ENCODE data around the gene GPR3.

Gene GPR3

DNA sequence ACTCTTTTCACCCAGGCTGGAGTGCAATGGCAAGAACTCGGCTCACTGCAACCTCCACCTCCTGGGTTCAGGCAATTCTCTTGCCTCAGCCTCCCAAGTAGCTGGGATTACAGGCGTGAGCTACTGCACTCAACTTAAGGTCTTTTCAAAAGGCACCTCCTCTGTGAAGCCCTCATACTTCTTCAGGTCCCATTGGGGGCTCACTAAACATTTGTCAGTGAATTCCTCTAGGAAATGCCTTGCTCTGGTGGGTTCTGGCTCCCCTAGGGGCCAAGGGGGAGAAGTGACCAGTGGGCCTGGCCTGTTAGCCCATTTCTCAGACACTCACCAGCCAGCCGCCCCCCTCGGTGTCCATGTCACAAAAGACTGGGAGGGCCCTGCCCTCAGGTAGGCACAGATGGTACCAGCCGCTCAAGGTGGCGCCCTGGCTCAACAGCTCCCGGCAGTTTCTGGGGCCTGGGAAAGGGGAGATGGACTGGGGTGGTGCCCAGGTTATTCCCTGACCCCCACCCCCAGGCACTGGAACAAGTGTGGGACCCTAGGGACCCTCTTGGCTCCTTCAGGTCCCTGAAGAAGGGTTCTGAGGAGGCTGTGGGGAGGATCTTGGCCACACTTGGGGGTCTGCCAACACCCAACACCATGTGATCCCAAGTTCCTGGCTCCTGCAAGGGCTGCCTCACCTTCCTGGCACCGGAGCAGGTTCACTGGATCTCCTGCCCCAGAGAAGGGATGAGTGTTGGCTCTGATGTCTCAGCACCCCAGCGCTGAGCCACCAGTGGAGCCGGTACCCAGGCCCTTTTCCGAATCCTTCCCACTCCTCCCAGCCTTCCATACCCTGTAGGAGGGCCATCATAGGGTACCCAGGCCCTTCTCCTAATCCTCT lies 19.4 kb upstream of the GPR3 start:
- no peak overlapping the region for H3K4me3 ChIP-seq (ENCODE audit: low read depth, low read length)
- DNase-seq (ENCODE audit: low read depth), result no peak
- TF ChIP-seq, protein P1, sequence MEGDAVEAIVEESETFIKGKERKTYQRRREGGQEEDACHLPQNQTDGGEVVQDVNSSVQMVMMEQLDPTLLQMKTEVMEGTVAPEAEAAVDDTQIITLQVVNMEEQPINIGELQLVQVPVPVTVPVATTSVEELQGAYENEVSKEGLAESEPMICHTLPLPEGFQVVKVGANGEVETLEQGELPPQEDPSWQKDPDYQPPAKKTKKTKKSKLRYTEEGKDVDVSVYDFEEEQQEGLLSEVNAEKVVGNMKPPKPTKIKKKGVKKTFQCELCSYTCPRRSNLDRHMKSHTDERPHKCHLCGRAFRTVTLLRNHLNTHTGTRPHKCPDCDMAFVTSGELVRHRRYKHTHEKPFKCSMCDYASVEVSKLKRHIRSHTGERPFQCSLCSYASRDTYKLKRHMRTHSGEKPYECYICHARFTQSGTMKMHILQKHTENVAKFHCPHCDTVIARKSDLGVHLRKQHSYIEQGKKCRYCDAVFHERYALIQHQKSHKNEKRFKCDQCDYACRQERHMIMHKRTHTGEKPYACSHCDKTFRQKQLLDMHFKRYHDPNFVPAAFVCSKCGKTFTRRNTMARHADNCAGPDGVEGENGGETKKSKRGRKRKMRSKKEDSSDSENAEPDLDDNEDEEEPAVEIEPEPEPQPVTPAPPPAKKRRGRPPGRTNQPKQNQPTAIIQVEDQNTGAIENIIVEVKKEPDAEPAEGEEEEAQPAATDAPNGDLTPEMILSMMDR (IDR thresholded peaks at IDR 0.05; ENCODE audit: low read depth, low read length, missing control alignments), result peak; percentile 41

DNA sequence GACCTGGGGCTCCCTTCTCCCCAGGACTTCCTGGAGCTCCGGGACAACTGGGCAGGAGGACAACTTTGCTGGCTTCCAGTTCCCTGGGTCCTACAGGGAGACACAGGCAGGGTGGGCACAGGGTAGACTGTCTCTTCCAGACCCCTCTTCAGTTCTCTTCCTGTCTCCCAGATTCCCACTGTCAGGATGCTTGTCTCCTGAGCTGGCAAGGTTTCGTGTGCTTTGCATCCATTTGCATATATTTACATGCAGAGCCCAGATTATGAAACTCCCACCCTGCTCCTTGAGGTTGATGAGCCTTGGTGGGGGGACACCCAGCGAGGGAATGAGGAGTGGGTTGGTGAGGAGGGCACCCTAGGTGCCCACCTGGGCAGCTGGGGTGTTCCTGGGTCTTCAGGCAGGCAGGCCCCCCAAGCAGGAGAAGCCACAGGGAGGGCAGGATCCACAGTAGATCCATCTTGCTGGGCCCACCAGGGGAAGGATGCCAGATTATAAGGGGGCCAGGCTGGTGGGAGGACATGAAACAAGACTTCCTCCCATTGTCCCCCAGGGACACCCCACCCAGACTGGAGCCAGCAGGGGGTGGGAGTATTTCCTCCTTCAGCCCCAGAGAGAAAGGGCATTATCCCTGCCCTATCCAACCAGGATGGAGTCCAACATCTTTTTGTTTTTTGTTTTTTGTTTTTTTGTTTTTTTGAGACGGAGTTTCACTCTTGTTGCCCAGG lies 17.9 kb upstream of the GPR3 start, which contains the start of gene FCN3:
FCN3 (minus strand) TSS at position 463 of the 725 bp plus-strand sequence; CDS start at position 457, 6 bp downstream.
- DNase-seq (ENCODE audit: low read depth), result no peak
- TF ChIP-seq, protein P1 (IDR thresholded peaks at IDR 0.05; ENCODE audit: low read depth, low read length, missing control alignments), result no peak
- H3K4me3 ChIP-seq (ENCODE audit: low read depth, low read length), result no peak within 1 kb of the TSS

DNA sequence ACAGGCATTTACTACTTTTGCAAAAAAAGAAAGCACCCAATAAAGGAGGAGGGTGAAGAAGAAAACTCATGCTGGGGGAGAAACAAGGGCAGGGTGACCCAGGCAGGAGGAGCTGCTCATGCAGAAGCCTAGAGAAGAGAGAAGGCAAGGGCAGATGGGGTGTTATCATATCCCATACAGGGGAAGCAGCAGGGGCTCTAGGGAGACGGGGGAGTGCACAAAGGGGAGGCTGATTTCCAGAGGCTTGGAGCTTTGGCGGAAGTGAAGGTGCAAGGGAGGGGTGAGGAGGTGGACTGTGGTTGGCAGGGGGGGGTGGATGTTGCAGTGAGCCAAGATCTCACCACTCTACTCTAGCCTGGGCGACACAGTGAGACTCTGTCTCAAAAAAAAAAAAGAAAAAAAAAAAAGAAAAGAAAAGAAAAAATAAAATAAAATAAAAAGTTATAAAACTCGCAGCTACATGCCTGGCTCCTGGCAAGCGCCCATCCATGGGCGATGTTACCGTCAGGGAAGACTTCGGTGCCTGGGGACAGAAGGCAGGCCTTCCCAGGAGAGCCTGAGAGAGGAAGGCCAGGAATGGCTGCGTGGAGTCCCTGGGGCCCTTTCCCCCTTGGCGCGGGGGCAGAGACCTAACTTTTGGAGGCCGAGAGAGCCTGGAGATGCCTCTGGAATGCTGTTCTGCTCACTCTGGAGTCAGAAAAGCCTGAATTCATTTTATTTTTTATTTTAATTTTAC lies 14.5 kb upstream of the GPR3 start:
- H3K4me3 ChIP-seq (ENCODE audit: low read depth, low read length), result no peak overlapping the region
- DNase-seq (ENCODE audit: low read depth), result no peak
- TF ChIP-seq, protein P1 (IDR thresholded peaks at IDR 0.05; ENCODE audit: low read depth, low read length, missing control alignments), result no peak

DNA sequence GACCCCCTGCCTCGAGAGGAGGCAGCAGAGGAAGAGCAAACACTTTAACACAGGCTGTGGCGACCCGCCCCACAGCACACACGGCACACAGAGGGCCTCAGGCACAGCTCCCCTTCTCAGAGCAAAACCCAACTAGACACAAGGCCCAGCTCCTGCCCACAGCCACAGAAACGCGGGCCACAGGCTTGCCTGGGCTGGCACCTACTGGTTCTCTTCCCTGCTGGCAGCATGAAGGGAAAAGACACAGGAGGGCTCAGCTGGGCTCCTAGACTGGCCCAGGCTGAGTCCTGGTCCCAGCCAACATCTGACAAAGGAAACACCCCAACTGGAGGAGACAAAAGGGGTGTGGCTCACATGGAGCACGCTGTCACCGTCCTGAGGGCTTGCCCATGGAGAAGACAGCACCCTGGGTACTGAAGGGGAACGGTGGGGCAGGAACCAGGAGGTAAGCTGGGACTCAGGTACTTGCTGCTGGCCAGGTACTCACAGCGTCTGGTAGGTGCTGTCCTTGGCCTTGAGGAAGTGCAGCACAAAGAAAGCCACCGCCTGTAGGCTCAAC lies 12.8 kb upstream of the GPR3 start:
- DNase-seq (ENCODE audit: low read depth), result no peak
- H3K4me3 ChIP-seq (ENCODE audit: low read depth, low read length), result no peak overlapping the region
- TF ChIP-seq, protein P1 (IDR thresholded peaks at IDR 0.05; ENCODE audit: low read depth, low read length, missing control alignments), result no peak

DNA sequence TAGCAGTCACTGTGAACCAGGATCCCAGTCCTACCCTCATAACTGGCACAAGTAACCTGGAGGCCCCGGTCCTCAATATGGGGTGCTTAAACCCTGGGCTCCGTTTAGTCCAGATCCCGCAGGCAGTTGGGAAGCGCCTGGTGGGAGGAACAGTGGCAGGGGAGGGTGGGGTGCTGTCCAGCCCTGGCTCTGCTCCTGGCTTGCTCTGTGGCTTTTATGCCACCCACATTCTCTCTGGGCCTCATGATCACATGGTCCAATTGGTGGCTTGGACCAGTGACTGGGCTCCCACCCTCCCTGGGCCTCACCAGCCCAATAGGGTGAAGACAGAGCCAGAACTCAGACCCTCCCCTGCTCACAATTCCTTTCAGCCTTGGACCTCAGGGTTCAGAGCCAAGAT lies 12.2 kb upstream of the GPR3 start:
- no peak for DNase-seq (ENCODE audit: low read depth)
- H3K4me3 ChIP-seq (ENCODE audit: low read depth, low read length), result no peak overlapping the region
- TF ChIP-seq, protein P1 (IDR thresholded peaks at IDR 0.05; ENCODE audit: low read depth, low read length, missing control alignments), result no peak

Data from GM12864 (cell line).